ENCODE data around the gene ZNF883.

Gene ZNF883

GRCh38 chr9:112917047-112917986, 94.7 kb downstream of the ZNF883 start:
- Histone ChIP-seq H3K56ac (ENCODE audit: low read length) (no peak overlapping the region), H3K4me3 (ENCODE audit: low read length) (no peak overlapping the region), H3K9ac (ENCODE audit: low read length) (no peak overlapping the region), H2BK5ac (ENCODE audit: low read length) (no peak overlapping the region), H4K8ac (ENCODE audit: low read depth, low read length) (no peak overlapping the region), H3K4me1 (ENCODE audit: control insufficient read depth, low read depth, low read length) (no peaks in the 10 kb centered on the region), H3K4me2 (ENCODE audit: low read length) (no peak overlapping the region), H3K4ac (ENCODE audit: low read depth, low read length) (no peak overlapping the region), H2BK15ac (replicated peaks; ENCODE audit: low read depth) (no peak overlapping the region), H2BK120ac (ENCODE audit: low read depth, low read length) (no peak overlapping the region), H3K27ac (ENCODE audit: low read depth, low read length) (no peak overlapping the region), H3K27me3 (ENCODE audit: insufficient read depth, low read length, poor library complexity) (peaks cover 4% of the 10 kb centered on the region), H3K79me2 (ENCODE audit: control insufficient read depth, insufficient read depth, low read length) (no peaks in the 10 kb centered on the region), H3K18ac (ENCODE audit: low read length) (no peak overlapping the region), H3K36me3 (ENCODE audit: control insufficient read depth, insufficient read depth, low read length) (no peaks in the 10 kb centered on the region), H3K23ac (ENCODE audit: low read length) (no peak overlapping the region), H2AK5ac (ENCODE audit: low read length) (no peak overlapping the region), H3K79me1 (ENCODE audit: low read length) (no peaks in the 10 kb centered on the region), H4K5ac (ENCODE audit: low read length) (no peak overlapping the region)
- no peak for DNase-seq
- no CpG with 5 or more reads among the region's 1 CpG for WGBS (ENCODE audit: extremely low coverage, insufficient coverage, low lambda C conversion rate)

DNA sequence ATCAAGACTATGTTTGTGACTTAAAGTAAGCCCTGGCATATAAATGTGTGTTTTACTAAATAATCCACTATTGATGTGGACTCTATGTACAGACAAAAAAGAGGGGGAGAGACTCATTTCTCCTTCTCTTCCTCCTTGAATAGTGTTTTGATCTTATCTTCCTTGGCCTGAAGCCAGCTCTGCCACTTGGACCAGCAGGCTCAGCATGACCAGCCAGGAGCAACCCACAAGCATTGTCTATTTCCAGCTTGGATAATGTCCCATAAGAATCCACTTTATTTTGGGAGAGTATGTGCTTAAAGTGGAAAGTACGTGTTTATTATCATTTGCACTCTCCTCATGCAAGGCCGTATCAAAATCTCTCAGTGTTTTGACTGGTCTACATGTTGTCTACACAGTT, 97.5 kb downstream of the ZNF883 start:
- H3K56ac ChIP-seq (ENCODE audit: low read length), result no peak overlapping the region
- H3K4me3 ChIP-seq (ENCODE audit: low read length), result no peak overlapping the region
- no CpG with 5 or more reads among the region's 2 CpGs for WGBS (ENCODE audit: extremely low coverage, insufficient coverage, low lambda C conversion rate)
- no peak overlapping the region for H2BK5ac ChIP-seq (ENCODE audit: low read length)
- no peak overlapping the region for H3K27ac ChIP-seq (ENCODE audit: low read depth, low read length)
- no peak overlapping the region for H3K4me2 ChIP-seq (ENCODE audit: low read length)
- H4K5ac ChIP-seq (ENCODE audit: low read length), result no peak overlapping the region
- H2BK120ac ChIP-seq (ENCODE audit: low read depth, low read length), result no peak overlapping the region
- H2BK15ac ChIP-seq (replicated peaks; ENCODE audit: low read depth), result no peak overlapping the region
- no peak overlapping the region for H2AK5ac ChIP-seq (ENCODE audit: low read length)
- peaks cover 4% of the 10 kb centered on the region for H3K27me3 ChIP-seq (ENCODE audit: insufficient read depth, low read length, poor library complexity)
- no peak overlapping the region for H3K4ac ChIP-seq (ENCODE audit: low read depth, low read length)
- no peak overlapping the region for H3K23ac ChIP-seq (ENCODE audit: low read length)
- no peak overlapping the region for H3K18ac ChIP-seq (ENCODE audit: low read length)
- H3K79me2 ChIP-seq (ENCODE audit: control insufficient read depth, insufficient read depth, low read length), result no peaks in the 10 kb centered on the region
- no peaks in the 10 kb centered on the region for H3K79me1 ChIP-seq (ENCODE audit: low read length)
- H3K9ac ChIP-seq (ENCODE audit: low read length), result no peak overlapping the region
- no peak for DNase-seq
- H3K36me3 ChIP-seq (ENCODE audit: control insufficient read depth, insufficient read depth, low read length), result no peaks in the 10 kb centered on the region
- H4K8ac ChIP-seq (ENCODE audit: low read depth, low read length), result no peak overlapping the region
- no peaks in the 10 kb centered on the region for H3K4me1 ChIP-seq (ENCODE audit: control insufficient read depth, low read depth, low read length)

- H3K4ac ChIP-seq (ENCODE audit: low read depth, low read length), result no peak overlapping the region
- H3K79me2 ChIP-seq (ENCODE audit: control insufficient read depth, insufficient read depth, low read length), result no peaks in the 10 kb centered on the region
- H3K79me1 ChIP-seq (ENCODE audit: low read length), result no peaks in the 10 kb centered on the region
- H3K9ac ChIP-seq (ENCODE audit: low read length), result no peak overlapping the region
- H3K4me1 ChIP-seq (ENCODE audit: control insufficient read depth, low read depth, low read length), result no peaks in the 10 kb centered on the region
- DNase-seq, result no peak
- no peak overlapping the region for H3K27ac ChIP-seq (ENCODE audit: low read depth, low read length)
- WGBS (ENCODE audit: extremely low coverage, insufficient coverage, low lambda C conversion rate), result no CpG with 5 or more reads among the region's 4 CpGs
- no peak overlapping the region for H2BK15ac ChIP-seq (replicated peaks; ENCODE audit: low read depth)
- H4K8ac ChIP-seq (ENCODE audit: low read depth, low read length), result no peak overlapping the region
- no peak overlapping the region for H2AK5ac ChIP-seq (ENCODE audit: low read length)
- no peak overlapping the region for H2BK120ac ChIP-seq (ENCODE audit: low read depth, low read length)
- H3K27me3 ChIP-seq (ENCODE audit: insufficient read depth, low read length, poor library complexity), result no peaks in the 10 kb centered on the region
- no peaks in the 10 kb centered on the region for H3K36me3 ChIP-seq (ENCODE audit: control insufficient read depth, insufficient read depth, low read length)
- H3K18ac ChIP-seq (ENCODE audit: low read length), result no peak overlapping the region
- no peak overlapping the region for H3K4me3 ChIP-seq (ENCODE audit: low read length)
- no peak overlapping the region for H4K5ac ChIP-seq (ENCODE audit: low read length)
- no peak overlapping the region for H3K4me2 ChIP-seq (ENCODE audit: low read length)
- H2BK5ac ChIP-seq (ENCODE audit: low read length), result no peak overlapping the region
- H3K23ac ChIP-seq (ENCODE audit: low read length), result no peak overlapping the region
- no peak overlapping the region for H3K56ac ChIP-seq (ENCODE audit: low read length)
Observed at GRCh38 chr9:112913326-112913725, 98.7 kb downstream of the ZNF883 start.

GRCh38 chr9:112912636-112913035, 99.4 kb downstream of the ZNF883 start:
- H2AK5ac ChIP-seq (ENCODE audit: low read length), result no peak overlapping the region
- no peaks in the 10 kb centered on the region for H3K79me1 ChIP-seq (ENCODE audit: low read length)
- H2BK120ac ChIP-seq (ENCODE audit: low read depth, low read length), result no peak overlapping the region
- H3K4me2 ChIP-seq (ENCODE audit: low read length), result no peak overlapping the region
- H3K36me3 ChIP-seq (ENCODE audit: control insufficient read depth, insufficient read depth, low read length), result no peaks in the 10 kb centered on the region
- no CpG with 5 or more reads among the region's 3 CpGs for WGBS (ENCODE audit: extremely low coverage, insufficient coverage, low lambda C conversion rate)
- no peak overlapping the region for H3K9ac ChIP-seq (ENCODE audit: low read length)
- H3K4me1 ChIP-seq (ENCODE audit: control insufficient read depth, low read depth, low read length), result no peaks in the 10 kb centered on the region
- H4K8ac ChIP-seq (ENCODE audit: low read depth, low read length), result no peak overlapping the region
- DNase-seq, result no peak
- H2BK5ac ChIP-seq (ENCODE audit: low read length), result no peak overlapping the region
- H3K79me2 ChIP-seq (ENCODE audit: control insufficient read depth, insufficient read depth, low read length), result no peaks in the 10 kb centered on the region
- H3K27me3 ChIP-seq (ENCODE audit: insufficient read depth, low read length, poor library complexity), result no peaks in the 10 kb centered on the region
- H3K56ac ChIP-seq (ENCODE audit: low read length), result no peak overlapping the region
- H4K5ac ChIP-seq (ENCODE audit: low read length), result no peak overlapping the region
- no peak overlapping the region for H3K4ac ChIP-seq (ENCODE audit: low read depth, low read length)
- no peak overlapping the region for H3K4me3 ChIP-seq (ENCODE audit: low read length)
- H3K18ac ChIP-seq (ENCODE audit: low read length), result no peak overlapping the region
- H2BK15ac ChIP-seq (replicated peaks; ENCODE audit: low read depth), result no peak overlapping the region
- no peak overlapping the region for H3K23ac ChIP-seq (ENCODE audit: low read length)
- no peak overlapping the region for H3K27ac ChIP-seq (ENCODE audit: low read depth, low read length)

- H2BK15ac ChIP-seq (replicated peaks; ENCODE audit: low read depth), result no peak overlapping the region
- no CpG with 5 or more reads among the region's 2 CpGs for WGBS (ENCODE audit: extremely low coverage, insufficient coverage, low lambda C conversion rate)
- H3K56ac ChIP-seq (ENCODE audit: low read length), result no peak overlapping the region
- no peak overlapping the region for H2AK5ac ChIP-seq (ENCODE audit: low read length)
- H3K9ac ChIP-seq (ENCODE audit: low read length), result no peak overlapping the region
- DNase-seq, result no peak
- no peak overlapping the region for H3K4me3 ChIP-seq (ENCODE audit: low read length)
- H3K4me2 ChIP-seq (ENCODE audit: low read length), result no peak overlapping the region
- no peak overlapping the region for H3K27ac ChIP-seq (ENCODE audit: low read depth, low read length)
- no peaks in the 10 kb centered on the region for H3K79me1 ChIP-seq (ENCODE audit: low read length)
- H4K8ac ChIP-seq (ENCODE audit: low read depth, low read length), result no peak overlapping the region
- no peak overlapping the region for H3K4ac ChIP-seq (ENCODE audit: low read depth, low read length)
- no peak overlapping the region for H2BK5ac ChIP-seq (ENCODE audit: low read length)
- H2BK120ac ChIP-seq (ENCODE audit: low read depth, low read length), result no peak overlapping the region
- no peak overlapping the region for H3K23ac ChIP-seq (ENCODE audit: low read length)
- no peaks in the 10 kb centered on the region for H3K4me1 ChIP-seq (ENCODE audit: control insufficient read depth, low read depth, low read length)
- H4K5ac ChIP-seq (ENCODE audit: low read length), result no peak overlapping the region
- no peak overlapping the region for H3K18ac ChIP-seq (ENCODE audit: low read length)
- no peaks in the 10 kb centered on the region for H3K79me2 ChIP-seq (ENCODE audit: control insufficient read depth, insufficient read depth, low read length)
- H3K27me3 ChIP-seq (ENCODE audit: insufficient read depth, low read length, poor library complexity), result no peaks in the 10 kb centered on the region
- H3K36me3 ChIP-seq (ENCODE audit: control insufficient read depth, insufficient read depth, low read length), result no peaks in the 10 kb centered on the region
Observed at GRCh38 chr9:112911736-112912135, 100.3 kb downstream of the ZNF883 start.
